Measurements from ENCODE around the gene KANSL2.

- TF ChIP-seq REST (IDR thresholded peaks at IDR 0.05) (no peak), HDAC2 (IDR thresholded peaks at IDR 0.05) (no peak), MYC (IDR thresholded peaks at IDR 0.05; ENCODE audit: borderline replicate concordance, low read length) (no peak), BHLHE40 (IDR thresholded peaks at IDR 0.05; ENCODE audit: low read depth, low read length) (no peak), NR3C1 (IDR thresholded peaks at IDR 0.05) (no peak), POLR2A (IDR thresholded peaks at IDR 0.05; ENCODE audit: low read length) (no peak), KDM1A (IDR thresholded peaks at IDR 0.05; ENCODE audit: low read depth) (no peak), RAD21 (conservative IDR thresholded peaks at IDR 0.05 in 1 of 2, IDR thresholded peaks at IDR 0.05 in 1 of 2) (no peak), MAX (IDR thresholded peaks at IDR 0.05) (no peak)
- TF ChIP-seq, protein P1, sequence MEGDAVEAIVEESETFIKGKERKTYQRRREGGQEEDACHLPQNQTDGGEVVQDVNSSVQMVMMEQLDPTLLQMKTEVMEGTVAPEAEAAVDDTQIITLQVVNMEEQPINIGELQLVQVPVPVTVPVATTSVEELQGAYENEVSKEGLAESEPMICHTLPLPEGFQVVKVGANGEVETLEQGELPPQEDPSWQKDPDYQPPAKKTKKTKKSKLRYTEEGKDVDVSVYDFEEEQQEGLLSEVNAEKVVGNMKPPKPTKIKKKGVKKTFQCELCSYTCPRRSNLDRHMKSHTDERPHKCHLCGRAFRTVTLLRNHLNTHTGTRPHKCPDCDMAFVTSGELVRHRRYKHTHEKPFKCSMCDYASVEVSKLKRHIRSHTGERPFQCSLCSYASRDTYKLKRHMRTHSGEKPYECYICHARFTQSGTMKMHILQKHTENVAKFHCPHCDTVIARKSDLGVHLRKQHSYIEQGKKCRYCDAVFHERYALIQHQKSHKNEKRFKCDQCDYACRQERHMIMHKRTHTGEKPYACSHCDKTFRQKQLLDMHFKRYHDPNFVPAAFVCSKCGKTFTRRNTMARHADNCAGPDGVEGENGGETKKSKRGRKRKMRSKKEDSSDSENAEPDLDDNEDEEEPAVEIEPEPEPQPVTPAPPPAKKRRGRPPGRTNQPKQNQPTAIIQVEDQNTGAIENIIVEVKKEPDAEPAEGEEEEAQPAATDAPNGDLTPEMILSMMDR (IDR thresholded peaks at IDR 0.05): no peak
These were observed 30.4 kb downstream of the KANSL2 start for GRCh38 chr12:48651681-48652080.

Data from A549 (cell line).